ENCODE measurements around the gene MORC2.

DNA sequence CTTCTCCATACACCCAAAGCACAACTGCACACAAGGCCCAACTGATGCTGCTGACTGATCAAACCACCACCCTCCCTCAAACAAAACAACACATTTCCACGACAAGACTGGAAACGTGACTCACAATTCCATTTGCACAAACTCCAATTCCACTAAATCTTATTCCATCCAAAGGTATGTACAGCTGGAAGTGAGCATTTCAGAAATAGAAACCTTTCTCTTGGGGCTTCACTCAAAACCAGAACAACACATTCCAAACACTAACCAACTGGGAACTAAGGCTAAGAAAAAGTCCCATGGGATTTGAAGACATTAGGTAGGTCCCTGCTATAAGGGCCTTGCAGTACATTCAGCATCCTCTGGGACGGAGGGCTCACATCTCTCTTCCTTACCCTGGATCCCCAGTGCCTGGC is 19.6 kb downstream of the MORC2 start:
- no peak for TF ChIP-seq CTCF (IDR thresholded peaks at IDR 0.05; ENCODE audit: low read length)
- TF ChIP-seq EZH2 (optimal IDR thresholded peaks at IDR 0.05; ENCODE audit: low read depth, low read length), result no peak
- no peak for TF ChIP-seq EZH2phosphoT487 (IDR thresholded peaks at IDR 0.05; ENCODE audit: low read length)

Measured in MM.1S (cell line).